Stimulated activated CD4-positive, alpha-beta T cell treated with anti-CD3 and anti-CD28 coated beads, Interleukin-4, amount 100 ng/mL, for 24 hours (primary cell): ENCODE measurements around the gene TTLL10.
A peak's percentile ranks its signal among the peaks of the same experiment; 100 is the strongest.
"Not testable (repeated sequence)": the region's sequence is repeated elsewhere in the genome, so short reads cannot be mapped to it uniquely, and the experiment has no call there.

ENCODE experiments used
- DNase-seq: peaks from one replicate; pipeline ENCODE4 v3.0.0-alpha.2; 2020

The TTLL10 gene

GRCh38 chr1:1141244-1141910, 32.3 kb upstream of the TTLL10 start:
- no peak for DNase-seq

GRCh38 chr1:1141911-1142250, 31.8 kb upstream of the TTLL10 start:
- no peak for DNase-seq

GRCh38 chr1:1142352-1142751, 31.3 kb upstream of the TTLL10 start:
- DNase-seq = not testable (repeated sequence)

- no peak for DNase-seq
Observed at GRCh38 chr1:1142844-1143243, 30.8 kb upstream of the TTLL10 start.

GRCh38 chr1:1143636-1144035, 30.0 kb upstream of the TTLL10 start:
- no peak for DNase-seq

- peak; percentile 55 for DNase-seq
Observed at GRCh38 chr1:1144122-1144842, 29.4 kb upstream of the TTLL10 start.

GRCh38 chr1:1144843-1145546, 28.7 kb upstream of the TTLL10 start:
- DNase-seq = no peak

- no peak for DNase-seq
Observed at GRCh38 chr1:1145547-1145914, 28.1 kb upstream of the TTLL10 start.

- DNase-seq = no peak
Observed at GRCh38 chr1:1146026-1146425, 27.7 kb upstream of the TTLL10 start.

GRCh38 chr1:1146596-1146995, 27.1 kb upstream of the TTLL10 start:
- no peak for DNase-seq

- no peak for DNase-seq
Observed at GRCh38 chr1:1148061-1148460, 25.6 kb upstream of the TTLL10 start.

GRCh38 chr1:1148569-1148968, 25.1 kb upstream of the TTLL10 start:
- no peak for DNase-seq

- no peak for DNase-seq
Observed at GRCh38 chr1:1149416-1149815, 24.3 kb upstream of the TTLL10 start.

- no peak for DNase-seq
Observed at GRCh38 chr1:1150100-1150499, 23.6 kb upstream of the TTLL10 start.

GRCh38 chr1:1151306-1151705, 22.4 kb upstream of the TTLL10 start:
- DNase-seq = no peak

- not testable (repeated sequence) for DNase-seq
Observed at GRCh38 chr1:1152431-1152830, 21.2 kb upstream of the TTLL10 start.

GRCh38 chr1:1153215-1153614, 20.5 kb upstream of the TTLL10 start:
- not testable (repeated sequence) for DNase-seq

GRCh38 chr1:1153874-1154273, 19.8 kb upstream of the TTLL10 start:
- no peak for DNase-seq

GRCh38 chr1:1155258-1155657, 18.4 kb upstream of the TTLL10 start:
- no peak for DNase-seq

- DNase-seq = no peak
Observed at GRCh38 chr1:1156140-1157032, 17.3 kb upstream of the TTLL10 start.

- no peak for DNase-seq
Observed at GRCh38 chr1:1157033-1157365, 16.7 kb upstream of the TTLL10 start.

- peak; percentile 65 for DNase-seq
Observed at GRCh38 chr1:1157426-1157913, 16.2 kb upstream of the TTLL10 start.
